Measurements from ENCODE around the gene GMDS.

GRCh38 chr6:1576166-1576565 lies 669.2 kb downstream of the GMDS start:
- TF ChIP-seq CTCF (IDR thresholded peaks at IDR 0.05; ENCODE audit: low read length) (no peak), EZH2phosphoT487 (IDR thresholded peaks at IDR 0.05; ENCODE audit: low read length) (no peak), EZH2 (optimal IDR thresholded peaks at IDR 0.05; ENCODE audit: low read depth, low read length) (no peak)
